HEK293 (cell line): Measurements from ENCODE around the gene LRP8.

Experiments used
- CTCF ChIP-seq: fragments of 450-650 bp; formaldehyde crosslinking; IDR thresholded peaks from 2 replicates; pipeline ENCODE4 v1.5.1; 2016; ENCODE audit warnings: missing biosample characterization, missing genetic modification characterization
- GLIS2 ChIP-seq: fragments of 450-650 bp; formaldehyde crosslinking; IDR thresholded peaks from 2 replicates; pipeline ENCODE4 v1.5.1; 2016; ENCODE audit warnings: missing biosample characterization, missing genetic modification characterization
- PATZ1 ChIP-seq: fragments of 450-650 bp; formaldehyde crosslinking; IDR thresholded peaks from 2 replicates; pipeline ENCODE4 v1.5.1; 2016; ENCODE audit warnings: missing biosample characterization, missing genetic modification characterization
- REST ChIP-seq: fragments of 450-650 bp; formaldehyde crosslinking; IDR thresholded peaks from 2 replicates; pipeline ENCODE4 v1.5.1; 2016; ENCODE audit warnings: missing biosample characterization, missing genetic modification characterization
- SCRT2 ChIP-seq: fragments of 450-650 bp; formaldehyde crosslinking; IDR thresholded peaks from 2 replicates; pipeline ENCODE4 v1.5.1; 2016; ENCODE audit warnings: missing biosample characterization, missing genetic modification characterization
- SP3 ChIP-seq: fragments of 450-650 bp; formaldehyde crosslinking; IDR thresholded peaks from 2 replicates; pipeline ENCODE4 v1.5.1; 2016; ENCODE audit warnings: missing biosample characterization, missing genetic modification characterization
- WT1 ChIP-seq: fragments of 450-650 bp; formaldehyde crosslinking; IDR thresholded peaks from 2 replicates; pipeline ENCODE4 v1.5.1; 2016; ENCODE audit warnings: missing biosample characterization, missing genetic modification characterization
- ZBTB20 ChIP-seq: fragments of 450-650 bp; formaldehyde crosslinking; IDR thresholded peaks from 2 replicates; pipeline ENCODE4 v1.5.1; 2016; ENCODE audit warnings: missing biosample characterization, missing genetic modification characterization
- ZBTB21 ChIP-seq: fragments of 450-650 bp; formaldehyde crosslinking; IDR thresholded peaks from 2 replicates; pipeline ENCODE4 v1.5.1; 2017; ENCODE audit warnings: missing biosample characterization, missing genetic modification characterization
- ZFHX2 ChIP-seq: fragments of 450-650 bp; formaldehyde crosslinking; conservative IDR thresholded peaks from 2 replicates; pipeline ENCODE4 v1.5.1; 2016; ENCODE audit warnings: missing biosample characterization, missing genetic modification characterization
- ZNF169 ChIP-seq: fragments of 450-650 bp; formaldehyde crosslinking; IDR thresholded peaks from 2 replicates; pipeline ENCODE4 v1.5.1; 2016; ENCODE audit warnings: missing biosample characterization, missing genetic modification characterization
- ZNF184 ChIP-seq: fragments of 450-650 bp; IDR thresholded peaks from 2 replicates; pipeline ENCODE4 v1.5.1; 2018; ENCODE audit warnings: missing biosample characterization, mild to moderate bottlenecking, missing genetic modification characterization
- ZNF202 ChIP-seq: fragments of 450-650 bp; formaldehyde crosslinking; IDR thresholded peaks from 2 replicates; pipeline ENCODE4 v1.5.1; 2016; ENCODE audit warnings: missing biosample characterization, missing genetic modification characterization, borderline replicate concordance
- ZNF335 ChIP-seq: fragments of 450-650 bp; formaldehyde crosslinking; conservative IDR thresholded peaks from 2 replicates; pipeline ENCODE4 v1.5.1; 2016; ENCODE audit warnings: missing biosample characterization, missing genetic modification characterization
- ZNF350 ChIP-seq: fragments of 450-650 bp; formaldehyde crosslinking; IDR thresholded peaks from 2 replicates; pipeline ENCODE4 v1.5.0; 2017; ENCODE audit warnings: missing biosample characterization, mild to moderate bottlenecking, missing genetic modification characterization
- ZNF561 ChIP-seq: fragments of 450-650 bp; IDR thresholded peaks from 2 replicates; pipeline ENCODE4 v1.5.1; 2018; ENCODE audit warnings: missing biosample characterization, missing genetic modification characterization, borderline replicate concordance
- ZNF658 ChIP-seq: fragments of 450-650 bp; formaldehyde crosslinking; IDR thresholded peaks from 2 replicates; pipeline ENCODE4; 2016; ENCODE audit warnings: missing biosample characterization, missing genetic modification characterization
- ZSCAN23 ChIP-seq: fragments of 450-650 bp; formaldehyde crosslinking; IDR thresholded peaks from 2 replicates; pipeline ENCODE4 v1.5.1; 2016; ENCODE audit warnings: missing biosample characterization, missing genetic modification characterization
- TF ChIP-seq, protein P1 (sequence below): fragments of 450-650 bp; formaldehyde crosslinking; IDR thresholded peaks from 2 replicates; pipeline ENCODE4 v1.5.1; 2016; ENCODE audit warnings: missing biosample characterization, missing genetic modification characterization

The LRP8 gene

DNA sequence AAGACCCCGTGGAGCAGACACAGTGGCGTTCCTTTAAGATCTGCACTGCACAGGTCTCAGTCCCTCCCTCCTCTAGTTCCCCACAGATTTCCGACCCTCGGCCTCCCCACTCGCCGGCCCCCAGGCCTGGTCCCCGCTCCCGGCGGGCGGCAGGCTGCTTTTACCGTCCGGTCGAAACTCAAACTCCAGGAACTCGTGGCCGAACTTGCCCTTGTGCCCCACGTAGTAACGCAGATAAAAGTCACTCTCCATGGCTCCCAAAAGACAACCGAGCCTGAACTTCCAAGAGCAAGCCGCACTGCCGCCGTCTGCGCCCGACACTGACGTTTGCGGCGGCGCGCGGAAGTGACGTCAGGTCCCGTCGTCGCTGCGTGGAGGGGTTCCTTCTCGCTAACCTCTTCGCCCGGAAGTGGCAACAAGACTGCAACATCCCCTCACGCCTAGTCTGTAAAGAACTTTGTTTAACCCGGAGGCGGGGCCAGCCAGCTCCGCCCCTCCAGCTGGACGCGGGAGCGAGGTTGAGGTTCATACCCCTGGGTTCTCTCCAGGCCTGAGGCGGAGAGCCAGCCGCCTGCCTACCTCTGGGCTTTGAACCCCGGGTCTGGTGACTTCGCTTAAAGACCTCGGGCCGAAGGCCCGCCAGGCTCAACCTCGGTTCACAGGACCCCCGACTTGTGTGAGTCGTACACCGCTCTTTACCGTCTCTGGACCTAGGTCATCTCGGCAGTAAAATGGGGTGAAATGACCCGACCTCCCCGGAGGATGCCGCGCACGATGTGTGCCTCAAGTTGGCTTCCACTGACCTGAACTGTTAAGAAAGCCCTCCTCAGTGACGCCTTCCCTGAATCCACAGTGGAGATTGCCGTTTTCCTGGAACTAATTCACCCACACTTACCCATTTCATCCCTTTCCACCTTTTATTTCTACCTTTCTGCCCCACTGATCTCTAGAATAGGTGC is 89.4 kb downstream of the LRP8 start, which contains the start of gene MAGOH (continued):
- TF ChIP-seq CTCF (0 out of 2 replicates have a peak, but pooled peaks have one; percentile 13), ZNF335 (tag by site-specific recombination) (peak; percentile 73), GLIS2 (tag by site-specific recombination) (peak; percentile 51), ZBTB21 (tag by site-specific recombination) (peak; percentile 98), ZNF561 (tag by site-specific recombination) (peak; percentile 85), REST (tag by site-specific recombination) (no peak; the same call in 1 of the 2 replicates), ZNF658 (tag by site-specific recombination) (no peak), SP3 (tag by site-specific recombination) (peak; percentile 81), ZSCAN23 (tag by site-specific recombination) (0 out of 2 replicates have a peak, but pooled peaks have one; percentile 31), PATZ1 (peak; percentile 61; the same call in 1 of the 2 replicates), ZBTB20 (tag by site-specific recombination) (peak; percentile 10; the same call in 1 of the 2 replicates), ZFHX2 (no peak), SCRT2 (tag by site-specific recombination) (no peak), ZNF350 (tag by site-specific recombination) (no peak), WT1 (tag by site-specific recombination) (no peak), ZNF184 (peak; percentile 94), ZNF169 (tag by site-specific recombination) (no peak), ZNF202 (tag by site-specific recombination) (no peak)
- TF ChIP-seq, protein P1, sequence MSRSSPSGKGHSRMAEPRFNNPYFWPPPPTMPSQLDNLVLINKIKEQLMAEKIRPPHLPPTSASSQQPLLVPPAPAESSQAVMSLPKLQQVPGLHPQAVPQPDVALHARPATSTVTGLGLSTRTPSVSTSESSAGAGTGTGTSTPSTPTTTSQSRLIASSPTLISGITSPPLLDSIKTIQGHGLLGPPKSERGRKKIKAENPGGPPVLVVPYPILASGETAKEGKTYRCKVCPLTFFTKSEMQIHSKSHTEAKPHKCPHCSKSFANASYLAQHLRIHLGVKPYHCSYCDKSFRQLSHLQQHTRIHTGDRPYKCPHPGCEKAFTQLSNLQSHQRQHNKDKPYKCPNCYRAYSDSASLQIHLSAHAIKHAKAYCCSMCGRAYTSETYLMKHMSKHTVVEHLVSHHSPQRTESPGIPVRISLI = no peak
